Fibroblast of mammary gland (primary cell): ENCODE data around the gene TBCD.

Experiments
- DNase-seq: peaks from one replicate; pipeline ENCODE4 v3.0.0-alpha.2; 2010; ENCODE audit warnings: low read depth
- H3K4me3 ChIP-seq: 2 replicates; pipeline ENCODE4 v1.5.1; 2011; ENCODE audit warnings: low read depth, mild to moderate bottlenecking, low read length, moderate library complexity; ENCODE audit not compliant: control insufficient read depth
- CTCF ChIP-seq: conservative IDR thresholded peaks from 2 replicates; pipeline ENCODE4 v1.5.1; 2011; ENCODE audit warnings: low read depth, low read length, inconsistent platforms; ENCODE audit not compliant: control insufficient read depth, insufficient read depth

The TBCD gene

GRCh38 chr17:82930924-82931698 is 179.2 kb downstream of the TBCD start:
- H3K4me3 ChIP-seq = no peak overlapping the region
- TF ChIP-seq CTCF = no peak
- no peak for DNase-seq

GRCh38 chr17:82931699-82932517 is 180.0 kb downstream of the TBCD start:
- DNase-seq = peak; percentile 97
- no peak for TF ChIP-seq CTCF
- no peak overlapping the region for H3K4me3 ChIP-seq

GRCh38 chr17:82932518-82933310 is 180.8 kb downstream of the TBCD start:
- H3K4me3 ChIP-seq = no peak overlapping the region
- DNase-seq = peak; percentile 86
- TF ChIP-seq CTCF = no peak

GRCh38 chr17:82933911-82934310 is 182.0 kb downstream of the TBCD start:
- H3K4me3 ChIP-seq = no peak overlapping the region
- no peak for DNase-seq
- no peak for TF ChIP-seq CTCF

- DNase-seq = no peak
- H3K4me3 ChIP-seq = no peak overlapping the region
- TF ChIP-seq CTCF = no peak
Measured at GRCh38 chr17:82935966-82936767, 184.3 kb downstream of the TBCD start.

- no peak for TF ChIP-seq CTCF
- H3K4me3 ChIP-seq = no peak overlapping the region
- DNase-seq = no peak
Measured at GRCh38 chr17:82936768-82937171, 184.9 kb downstream of the TBCD start.
